Measurements from ENCODE around the gene SYCE1L. TPM values are rescaled to one million over a fixed set of nuclear protein-coding genes. Genes with fewer than 3 reads are reported as not detected.

Gene SYCE1L
- total RNA-seq, 4 donors from 2014 or later, result 0.57 to 4.3 TPM; not detected in 2

GRCh38 chr16:77166726-77167125 is 32.5 kb upstream of the SYCE1L start:
- Histone ChIP-seq H3K4me3 (no peak overlapping the region), H3K27me3 (peaks cover 0 to 17% (median 2%) of the 10 kb centered on the region in 4 donors), H3K36me3 (no peaks in the 10 kb centered on the region), H3K27ac (replicated peaks in 1 of 4) (no peak overlapping the region), H3K4me1 (no peaks in the 10 kb centered on the region), H3K9me3 (no peaks in the 10 kb centered on the region)
- no peak for TF ChIP-seq POLR2A (IDR thresholded peaks at IDR 0.05; ENCODE audit: low read depth)
- TF ChIP-seq POLR2AphosphoS5 (IDR thresholded peaks at IDR 0.05), result no peak
- no peak for TF ChIP-seq EP300 (IDR thresholded peaks at IDR 0.05)
- TF ChIP-seq, protein P1, sequence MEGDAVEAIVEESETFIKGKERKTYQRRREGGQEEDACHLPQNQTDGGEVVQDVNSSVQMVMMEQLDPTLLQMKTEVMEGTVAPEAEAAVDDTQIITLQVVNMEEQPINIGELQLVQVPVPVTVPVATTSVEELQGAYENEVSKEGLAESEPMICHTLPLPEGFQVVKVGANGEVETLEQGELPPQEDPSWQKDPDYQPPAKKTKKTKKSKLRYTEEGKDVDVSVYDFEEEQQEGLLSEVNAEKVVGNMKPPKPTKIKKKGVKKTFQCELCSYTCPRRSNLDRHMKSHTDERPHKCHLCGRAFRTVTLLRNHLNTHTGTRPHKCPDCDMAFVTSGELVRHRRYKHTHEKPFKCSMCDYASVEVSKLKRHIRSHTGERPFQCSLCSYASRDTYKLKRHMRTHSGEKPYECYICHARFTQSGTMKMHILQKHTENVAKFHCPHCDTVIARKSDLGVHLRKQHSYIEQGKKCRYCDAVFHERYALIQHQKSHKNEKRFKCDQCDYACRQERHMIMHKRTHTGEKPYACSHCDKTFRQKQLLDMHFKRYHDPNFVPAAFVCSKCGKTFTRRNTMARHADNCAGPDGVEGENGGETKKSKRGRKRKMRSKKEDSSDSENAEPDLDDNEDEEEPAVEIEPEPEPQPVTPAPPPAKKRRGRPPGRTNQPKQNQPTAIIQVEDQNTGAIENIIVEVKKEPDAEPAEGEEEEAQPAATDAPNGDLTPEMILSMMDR (IDR thresholded peaks at IDR 0.05), result no peak
- WGBS, result 61% methylated on average over 2 of the region's 2 CpGs
- intact Hi-C loops (cut with DNase I), result no loop called here
- no peak for DNase-seq (ENCODE audit: extremely low spot score)

- Histone ChIP-seq H3K4me1 (no peaks in the 10 kb centered on the region), H3K27ac (replicated peaks in 1 of 4) (no peak overlapping the region)
- intact Hi-C loops (cut with DNase I), result no loop called here
These were observed 30.3 kb upstream of the SYCE1L start for GRCh38 chr16:77168901-77169300.

DNA sequence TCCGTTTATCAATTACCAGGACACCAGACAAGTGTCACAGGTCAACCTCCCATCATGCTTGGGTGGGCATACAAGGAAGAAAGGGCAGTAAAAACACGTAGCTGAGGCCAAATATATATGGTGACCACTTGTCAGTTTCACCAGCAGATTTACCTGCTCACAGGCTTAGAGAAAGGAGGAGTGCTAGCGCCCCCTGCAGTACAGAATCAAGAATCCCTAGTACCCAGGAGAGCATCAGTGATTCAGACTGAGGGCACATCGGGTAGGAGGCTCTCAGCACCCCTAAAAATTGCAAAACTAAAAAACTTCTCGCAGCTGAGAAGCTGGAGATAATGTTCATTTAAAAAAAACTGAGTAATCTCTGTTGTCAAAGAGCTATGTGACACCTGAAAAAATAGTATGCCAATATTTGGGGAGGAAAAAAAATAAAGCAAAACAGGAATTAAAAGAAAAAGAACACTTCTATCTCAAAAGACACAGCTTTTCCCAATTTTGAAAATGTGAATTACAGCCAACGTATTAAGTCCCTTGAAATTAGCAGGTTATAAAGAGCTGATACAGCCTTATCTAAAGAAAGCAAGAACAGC is 29.5 kb upstream of the SYCE1L start:
- no peaks in the 10 kb centered on the region for H3K4me1 ChIP-seq
- intact Hi-C loops (cut with DNase I), result loop anchor here (5.0 kb wide), 1 partner anchor 1382 kb away; no protein-coding TSS in a partner anchor
- H3K36me3 ChIP-seq, result no peaks in the 10 kb centered on the region
- WGBS, result 30% methylated on average over 6 of the region's 6 CpGs
- TF ChIP-seq POLR2AphosphoS5 (IDR thresholded peaks at IDR 0.05) (no peak), POLR2A (IDR thresholded peaks at IDR 0.05; ENCODE audit: low read depth) (no peak), EP300 (IDR thresholded peaks at IDR 0.05) (no peak)
- TF ChIP-seq, protein P1 (IDR thresholded peaks at IDR 0.05), result peak in 2 of 3 experiments; percentile 28 to 47
- no peak for DNase-seq (ENCODE audit: extremely low spot score)
- no peaks in the 10 kb centered on the region for H3K9me3 ChIP-seq
- H3K27me3 ChIP-seq, result peaks cover 0 to 20% (median 2%) of the 10 kb centered on the region in 4 donors
- H3K27ac ChIP-seq (replicated peaks in 1 of 4), result no peak overlapping the region
- H3K4me3 ChIP-seq, result no peak overlapping the region

More at GRCh38 chr16:77168901-77169300, 30.3 kb upstream of the SYCE1L start:
- H3K9me3 ChIP-seq, result no peaks in the 10 kb centered on the region
- no peak for DNase-seq (ENCODE audit: extremely low spot score)
- WGBS, result 69% methylated on average over 4 of the region's 4 CpGs
- TF ChIP-seq POLR2A (IDR thresholded peaks at IDR 0.05; ENCODE audit: low read depth) (no peak), POLR2AphosphoS5 (IDR thresholded peaks at IDR 0.05) (no peak), EP300 (IDR thresholded peaks at IDR 0.05) (no peak)
- TF ChIP-seq, protein P1 (IDR thresholded peaks at IDR 0.05), result no peak
- H3K36me3 ChIP-seq, result no peaks in the 10 kb centered on the region
- no peak overlapping the region for H3K4me3 ChIP-seq
- H3K27me3 ChIP-seq, result peaks cover 0 to 17% (median 2%) of the 10 kb centered on the region in 4 donors

- no peak for DNase-seq (ENCODE audit: extremely low spot score)
- H3K27me3 ChIP-seq, result peaks cover 0 to 23% (median 2%) of the 10 kb centered on the region in 4 donors
- H3K4me3 ChIP-seq, result no peak overlapping the region
- H3K4me1 ChIP-seq, result no peaks in the 10 kb centered on the region
- H3K9me3 ChIP-seq, result no peaks in the 10 kb centered on the region
- TF ChIP-seq POLR2A (IDR thresholded peaks at IDR 0.05; ENCODE audit: low read depth) (no peak), EP300 (IDR thresholded peaks at IDR 0.05) (no peak), POLR2AphosphoS5 (IDR thresholded peaks at IDR 0.05) (no peak)
- TF ChIP-seq, protein P1 (IDR thresholded peaks at IDR 0.05), result no peak
- no peaks in the 10 kb centered on the region for H3K36me3 ChIP-seq
- intact Hi-C loops (cut with DNase I), result loop anchor here (5.0 kb wide), 1 partner anchor 1384 kb away; no protein-coding TSS in a partner anchor
- H3K27ac ChIP-seq (replicated peaks in 1 of 4), result no peak overlapping the region
- WGBS, result 71% methylated on average over 4 of the region's 4 CpGs
These were observed 28.4 kb upstream of the SYCE1L start for GRCh38 chr16:77170805-77171204.
